ENCODE results near the gene HNRNPA2B1. TPM values are rescaled to one million over a fixed set of nuclear protein-coding genes. Genes with fewer than 3 reads are reported as not detected.
A peak's percentile ranks its signal among the peaks of the same experiment; 100 is the strongest.

The HNRNPA2B1 gene
- 186 TPM for total RNA-seq
- 496 TPM for polyA plus RNA-seq

DNA sequence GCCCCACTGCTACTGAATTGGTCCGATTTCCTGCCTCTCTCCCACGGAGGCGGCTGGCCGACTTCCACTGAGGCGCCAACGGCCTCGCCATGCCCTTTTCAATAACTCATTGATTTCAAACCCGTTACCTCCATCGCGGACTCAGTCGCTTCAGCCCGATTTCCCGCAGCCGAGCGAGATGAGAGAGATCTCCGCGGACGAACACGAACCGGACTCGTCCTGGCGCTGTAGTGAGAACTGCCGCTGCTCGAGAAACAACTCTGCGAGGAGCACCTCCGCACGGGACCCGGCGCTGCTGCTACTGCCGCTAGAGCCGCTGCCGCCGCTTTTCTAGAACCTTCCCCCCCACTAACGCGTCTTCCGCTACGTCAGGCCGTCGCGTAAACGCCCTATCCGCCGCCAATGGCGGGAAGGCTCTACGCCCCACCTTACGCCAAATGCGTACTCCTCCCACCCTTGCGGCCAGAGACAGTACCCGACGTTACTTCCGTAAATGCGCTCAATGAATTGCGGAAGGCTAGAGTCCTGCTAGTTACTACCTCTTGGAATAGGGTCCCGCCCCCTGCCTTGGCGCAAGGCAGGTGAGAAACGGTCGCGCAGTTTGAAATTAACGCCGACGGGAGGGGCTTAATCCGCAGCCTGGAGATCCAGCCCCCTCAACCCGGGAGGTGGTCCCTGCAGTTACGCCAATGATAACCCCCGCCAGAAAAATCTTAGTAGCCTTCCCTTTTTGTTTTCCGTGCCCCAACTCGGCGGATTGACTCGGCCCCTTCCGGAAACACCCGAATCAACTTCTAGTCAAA lies at the start of gene HNRNPA2B1:
Gene HNRNPA2B1 (minus strand): TSS at position 303 of the 803 bp plus-strand sequence. CDS start 169 bp downstream, at position 134.
- DNase-seq (ENCODE audit: extremely low spot score): peak; percentile 99
- Histone ChIP-seq H3K4me1 (ENCODE audit: insufficient read depth) (no peaks in the 10 kb centered on the region), H3K4me3 (ENCODE audit: low read depth, low read length) (peak within 1 kb of the TSS; percentile 100), H3K27ac (ENCODE audit: low read depth) (peak within 1 kb of the TSS; percentile 99), H3K36me3 (ENCODE audit: insufficient read depth) (peaks cover 2% of the 10 kb centered on the region)
- under 1% methylated on average over 71 of the region's 71 CpGs for WGBS

GRCh38 chr7:26250239-26250638 lies 49.7 kb upstream of the HNRNPA2B1 start:
- DNase-seq (ENCODE audit: extremely low spot score): no peak
- H3K36me3 ChIP-seq (ENCODE audit: insufficient read depth): no peaks in the 10 kb centered on the region
- no peak overlapping the region for H3K4me3 ChIP-seq (ENCODE audit: low read depth, low read length)
- 76% methylated on average over 12 of the region's 12 CpGs for WGBS
- H3K27ac ChIP-seq (ENCODE audit: low read depth): no peak overlapping the region
- no peaks in the 10 kb centered on the region for H3K4me1 ChIP-seq (ENCODE audit: insufficient read depth)

DNA sequence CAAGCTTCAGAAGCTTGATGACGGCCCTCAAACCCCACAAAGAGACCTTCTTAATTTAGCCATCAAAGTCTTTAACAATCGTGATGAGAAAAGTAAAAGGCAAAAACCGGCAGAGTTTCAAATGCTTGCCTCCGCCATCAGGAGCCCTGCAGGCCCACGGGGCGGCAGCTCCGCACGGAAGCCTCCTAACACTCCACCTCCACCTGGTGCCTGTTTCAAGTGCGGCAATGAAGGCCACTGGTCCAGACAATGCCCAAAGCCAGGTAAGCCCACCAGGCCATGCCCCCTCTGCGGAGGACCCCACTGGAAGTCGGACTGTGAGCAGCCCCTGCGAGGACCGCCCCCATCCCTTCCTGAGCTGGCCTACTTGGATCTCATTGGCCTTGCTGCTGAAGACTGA lies 44.6 kb upstream of the HNRNPA2B1 start:
- Histone ChIP-seq H3K36me3 (ENCODE audit: insufficient read depth) (no peaks in the 10 kb centered on the region), H3K4me1 (ENCODE audit: insufficient read depth) (no peaks in the 10 kb centered on the region), H3K27ac (ENCODE audit: low read depth) (no peak overlapping the region), H3K4me3 (ENCODE audit: low read depth, low read length) (no peak overlapping the region)
- DNase-seq (ENCODE audit: extremely low spot score): no peak
- 93% methylated on average over 13 of the region's 13 CpGs for WGBS

GRCh38 chr7:26238032-26238431 lies 37.5 kb upstream of the HNRNPA2B1 start:
- Histone ChIP-seq H3K4me1 (ENCODE audit: insufficient read depth) (no peaks in the 10 kb centered on the region), H3K36me3 (ENCODE audit: insufficient read depth) (no peaks in the 10 kb centered on the region), H3K4me3 (ENCODE audit: low read depth, low read length) (no peak overlapping the region), H3K27ac (ENCODE audit: low read depth) (no peak overlapping the region)
- DNase-seq (ENCODE audit: extremely low spot score): no peak
- WGBS: 52% methylated on average over 3 of the region's 3 CpGs

DNA sequence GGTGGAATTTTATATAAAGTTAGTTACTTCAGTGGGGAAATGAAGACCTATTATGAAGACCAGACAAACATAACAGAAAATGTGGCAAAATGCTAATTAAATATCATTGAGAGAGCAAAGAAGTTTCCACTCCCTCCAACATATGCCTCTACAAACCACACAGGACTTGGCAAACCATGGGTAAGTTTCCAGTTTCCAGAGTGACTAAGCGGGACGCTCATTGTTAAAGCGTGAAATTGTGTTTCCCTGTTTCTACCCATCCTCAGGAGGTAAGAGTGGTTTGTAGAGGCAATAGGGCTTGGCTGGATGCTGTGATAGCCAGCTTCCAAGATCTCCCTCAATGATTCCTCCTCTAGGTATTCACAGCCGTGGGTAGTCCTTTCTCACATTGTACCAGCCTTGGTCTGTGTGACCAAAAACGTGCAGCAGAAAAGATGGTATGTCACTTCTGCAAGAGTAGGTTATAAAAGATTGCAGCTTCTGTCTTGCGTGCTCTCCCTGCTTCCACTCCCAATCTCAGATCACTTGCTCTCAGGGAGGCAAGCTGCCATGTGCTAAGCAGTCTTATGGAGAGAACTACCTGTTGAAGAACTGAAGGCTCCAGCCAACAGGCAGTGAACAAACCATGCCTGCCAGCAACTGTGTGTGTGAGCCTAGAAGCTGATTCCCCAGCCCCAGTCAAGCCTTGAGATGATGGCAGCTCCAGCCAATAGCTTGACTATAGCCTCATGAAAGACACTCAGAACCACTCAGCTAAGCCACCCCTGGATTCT lies 36.7 kb upstream of the HNRNPA2B1 start:
- no peaks in the 10 kb centered on the region for H3K36me3 ChIP-seq (ENCODE audit: insufficient read depth)
- 85% methylated on average over 6 of the region's 6 CpGs for WGBS
- H3K4me3 ChIP-seq (ENCODE audit: low read depth, low read length): no peak overlapping the region
- no peak overlapping the region for H3K27ac ChIP-seq (ENCODE audit: low read depth)
- H3K4me1 ChIP-seq (ENCODE audit: insufficient read depth): no peaks in the 10 kb centered on the region
- no peak for DNase-seq (ENCODE audit: extremely low spot score)

- no peaks in the 10 kb centered on the region for H3K4me1 ChIP-seq (ENCODE audit: insufficient read depth)
- WGBS: 78% methylated on average over 5 of the region's 5 CpGs
- no peak for DNase-seq (ENCODE audit: extremely low spot score)
Measured at GRCh38 chr7:26233902-26234511, 33.5 kb upstream of the HNRNPA2B1 start.

GRCh38 chr7:26227987-26228386 lies 27.4 kb upstream of the HNRNPA2B1 start:
- Histone ChIP-seq H3K4me3 (ENCODE audit: low read depth, low read length) (no peak overlapping the region), H3K27ac (ENCODE audit: low read depth) (no peak overlapping the region), H3K4me1 (ENCODE audit: insufficient read depth) (no peaks in the 10 kb centered on the region), H3K36me3 (ENCODE audit: insufficient read depth) (no peaks in the 10 kb centered on the region)
- DNase-seq (ENCODE audit: extremely low spot score): no peak
- 92% methylated on average over 2 of the region's 2 CpGs for WGBS

More at GRCh38 chr7:26233902-26234511, 33.5 kb upstream of the HNRNPA2B1 start:
- Histone ChIP-seq H3K36me3 (ENCODE audit: insufficient read depth) (no peaks in the 10 kb centered on the region), H3K27ac (ENCODE audit: low read depth) (no peak overlapping the region), H3K4me3 (ENCODE audit: low read depth, low read length) (no peak overlapping the region)

- no peak for DNase-seq (ENCODE audit: extremely low spot score)
- H3K4me1 ChIP-seq (ENCODE audit: insufficient read depth): no peaks in the 10 kb centered on the region
- no peaks in the 10 kb centered on the region for H3K36me3 ChIP-seq (ENCODE audit: insufficient read depth)
- WGBS: 62% methylated on average over 5 of the region's 5 CpGs
- H3K4me3 ChIP-seq (ENCODE audit: low read depth, low read length): no peak overlapping the region
- no peak overlapping the region for H3K27ac ChIP-seq (ENCODE audit: low read depth)
Measured at GRCh38 chr7:26224359-26224758, 23.8 kb upstream of the HNRNPA2B1 start.

DNA sequence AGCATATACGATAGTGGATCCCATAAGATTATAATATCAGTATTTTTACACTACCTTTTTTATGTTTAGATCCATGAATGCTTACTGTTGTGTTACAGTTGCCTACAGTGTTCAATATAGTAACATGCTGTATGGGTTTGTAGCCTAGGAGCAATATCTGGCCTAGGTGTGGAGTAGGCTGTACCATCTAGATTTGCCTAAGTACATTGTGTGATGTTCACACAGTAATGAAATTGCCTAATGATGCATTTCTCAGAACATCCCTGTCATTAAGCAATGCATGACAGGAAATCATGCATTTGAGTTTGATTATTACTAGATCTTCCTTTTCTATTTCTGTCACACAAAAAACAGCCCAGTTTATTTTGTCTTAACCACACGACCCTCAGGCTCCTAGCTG lies 15.5 kb upstream of the HNRNPA2B1 start:
- H3K27ac ChIP-seq (ENCODE audit: low read depth): no peak overlapping the region
- no peaks in the 10 kb centered on the region for H3K4me1 ChIP-seq (ENCODE audit: insufficient read depth)
- no peak for DNase-seq (ENCODE audit: extremely low spot score)
- H3K4me3 ChIP-seq (ENCODE audit: low read depth, low read length): no peak overlapping the region
- no peaks in the 10 kb centered on the region for H3K36me3 ChIP-seq (ENCODE audit: insufficient read depth)
- 76% methylated on average over 2 of the region's 2 CpGs for WGBS

DNA sequence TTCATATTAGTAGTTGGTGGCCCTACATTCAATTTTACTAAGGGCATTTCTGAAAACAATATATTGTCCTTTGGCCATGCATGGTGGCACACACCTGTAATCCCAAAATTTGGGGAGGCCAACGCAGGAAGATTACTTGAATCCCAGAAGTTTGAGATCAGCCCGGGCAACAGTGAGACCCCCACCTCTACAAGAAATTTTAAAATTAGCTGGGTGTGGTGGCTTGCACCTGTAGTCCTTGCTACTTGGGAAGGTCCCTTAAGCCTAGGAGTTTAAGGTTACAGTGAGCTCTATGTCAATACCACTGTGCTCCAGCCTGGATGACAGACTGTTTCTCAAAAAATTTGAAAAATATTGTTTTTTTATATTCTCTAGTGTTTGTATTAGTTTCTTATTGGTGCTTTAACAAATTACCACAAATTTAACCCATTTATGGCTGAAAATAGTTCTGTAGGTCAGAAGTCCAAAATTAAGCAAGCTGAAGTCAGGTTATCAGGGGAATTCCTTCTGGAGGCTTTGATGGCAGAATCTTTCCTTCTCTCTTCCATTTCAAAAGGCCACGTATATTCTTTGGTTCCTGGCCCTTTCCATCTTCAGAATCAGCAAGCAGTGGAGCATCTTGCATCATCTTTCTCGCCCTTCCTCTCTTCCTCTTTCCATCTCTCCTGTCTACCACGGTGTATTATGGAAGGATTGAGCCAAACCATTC lies 13.4 kb upstream of the HNRNPA2B1 start:
- Histone ChIP-seq H3K36me3 (ENCODE audit: insufficient read depth) (peaks cover under 1% of the 10 kb centered on the region), H3K27ac (ENCODE audit: low read depth) (no peak overlapping the region), H3K4me1 (ENCODE audit: insufficient read depth) (no peaks in the 10 kb centered on the region), H3K4me3 (ENCODE audit: low read depth, low read length) (no peak overlapping the region)
- WGBS: 85% methylated on average over 5 of the region's 5 CpGs
- DNase-seq (ENCODE audit: extremely low spot score): no peak

- WGBS: 82% methylated on average over 2 of the region's 2 CpGs
- Histone ChIP-seq H3K27ac (ENCODE audit: low read depth) (no peak overlapping the region), H3K36me3 (ENCODE audit: insufficient read depth) (peaks cover 2% of the 10 kb centered on the region), H3K4me3 (ENCODE audit: low read depth, low read length) (no peak overlapping the region), H3K4me1 (ENCODE audit: insufficient read depth) (no peaks in the 10 kb centered on the region)
- DNase-seq (ENCODE audit: extremely low spot score): no peak
Measured at GRCh38 chr7:26212921-26213718, 12.6 kb upstream of the HNRNPA2B1 start.

DNA sequence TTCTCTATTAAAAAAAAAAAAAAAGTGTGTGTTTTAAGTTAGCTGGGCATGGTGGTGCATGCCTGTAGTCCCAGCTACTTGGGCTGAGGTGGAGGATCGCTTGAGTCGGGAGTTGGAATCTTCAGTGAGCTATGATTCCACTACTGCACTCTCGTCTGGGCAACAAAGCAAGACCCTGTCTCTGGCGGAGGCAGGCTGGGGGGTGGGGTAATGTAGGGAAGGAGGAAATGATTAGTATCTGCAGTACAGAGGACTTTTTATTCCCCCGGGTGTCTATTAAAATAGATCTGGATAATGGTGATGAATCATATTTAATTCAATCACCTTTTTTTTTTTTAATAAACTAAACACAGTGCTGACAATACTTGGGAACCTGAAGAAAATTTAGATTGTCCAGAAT lies 7.5 kb upstream of the HNRNPA2B1 start:
- no peak overlapping the region for H3K4me3 ChIP-seq (ENCODE audit: low read depth, low read length)
- peaks cover 5% of the 10 kb centered on the region for H3K36me3 ChIP-seq (ENCODE audit: insufficient read depth)
- H3K27ac ChIP-seq (ENCODE audit: low read depth): no peak overlapping the region
- no peak for DNase-seq (ENCODE audit: extremely low spot score)
- 78% methylated on average over 5 of the region's 5 CpGs for WGBS
- H3K4me1 ChIP-seq (ENCODE audit: insufficient read depth): no peaks in the 10 kb centered on the region

- H3K4me1 ChIP-seq (ENCODE audit: insufficient read depth): no peaks in the 10 kb centered on the region
- H3K36me3 ChIP-seq (ENCODE audit: insufficient read depth): peaks cover 3% of the 10 kb centered on the region
- H3K4me3 ChIP-seq (ENCODE audit: low read depth, low read length): peak overlapping the region; percentile 100
- no peak overlapping the region for H3K27ac ChIP-seq (ENCODE audit: low read depth)
- DNase-seq (ENCODE audit: extremely low spot score): no peak
- WGBS: 8% methylated on average over 2 of the region's 2 CpGs
Measured at GRCh38 chr7:26203016-26203415, 2.5 kb upstream of the HNRNPA2B1 start.

Measured in urinary bladder (tissue), 4 donors.